Naive B cell (primary cell): ENCODE measurements around the gene MTMR3. TPM values are rescaled to one million over a fixed set of nuclear protein-coding genes. Genes with fewer than 3 reads are reported as not detected.
A peak's percentile ranks its signal among the peaks of the same experiment; 100 is the strongest.

Experiments
- ATAC-seq, 2 donors: fragments of 150-1000 bp; cut with Tn5 transposase; 2 replicates each; pipeline ENCODE4 v1.10.0; 2021; ENCODE audit warnings: low read depth in 2 of 2, mild to moderate bottlenecking in 2 of 2, moderate library complexity in 2 of 2
- DNase-seq: peaks from one replicate; pipeline ENCODE4 v3.0.0; 2022
- H3K27ac Mint-ChIP-seq, 6 donors: one replicate each; pipeline ENCODE4 v1.8.0; 2020 to 2022; ENCODE audit warnings: mild to moderate bottlenecking in 6 of 6, mixed read lengths in 6 of 6, moderate library complexity in 5 of 6, inconsistent platforms in 2 of 6
- H3K27me3 Mint-ChIP-seq, 3 donors: one replicate each; pipeline ENCODE4 v1.8.0; 2021 to 2022; ENCODE audit warnings: mixed read lengths in 3 of 3, mild to moderate bottlenecking in 1 of 3
- H3K36me3 Mint-ChIP-seq, 2 donors: one replicate each; pipeline ENCODE4 v1.8.0; 2020 to 2022; ENCODE audit warnings: mixed read lengths in 2 of 2, inconsistent platforms in 1 of 2, mild to moderate bottlenecking in 1 of 2
- H3K4me1 Mint-ChIP-seq, 3 donors: one replicate each; pipeline ENCODE4 v1.8.0; 2020 to 2022; ENCODE audit warnings: mixed read lengths in 3 of 3, inconsistent platforms in 1 of 3, mild to moderate bottlenecking in 1 of 3, moderate library complexity in 1 of 3
- H3K4me3 Mint-ChIP-seq, 8 donors: one replicate each; pipeline ENCODE4 v1.8.0; 2020 to 2022; ENCODE audit warnings: mild to moderate bottlenecking in 8 of 8, mixed read lengths in 8 of 8, moderate library complexity in 8 of 8, inconsistent platforms in 2 of 8
- H3K9me3 Mint-ChIP-seq, 7 donors: one replicate each; pipeline ENCODE4 v1.8.0; 2020 to 2022; ENCODE audit warnings: mixed read lengths in 7 of 7, mild to moderate bottlenecking in 5 of 7, inconsistent platforms in 2 of 7, moderate library complexity in 1 of 7
- polyA plus RNA-seq, 6 donors: library from polyadenylated mRNA; unstranded; fragments of 300-500 nt; fragmentation: Illumina TruSeq; gene quantifications; one replicate each; pipeline ENCODE4 v1.2.3, GENCODE V29; 2021; ENCODE audit warnings: low read depth in 6 of 6

The MTMR3 gene
- polyA plus RNA-seq, 6 donors from 2014 or later, result 7.4 to 25.4 (median 15.5) TPM

GRCh38 chr22:29989446-29989845 is 106.5 kb downstream of the MTMR3 start:
- Mint-ChIP-seq H3K27me3 (no peaks in the 10 kb centered on the region), H3K36me3 (peaks cover 11 to 24% of the 10 kb centered on the region in 2 donors), H3K4me3 (no peak overlapping the region), H3K27ac (peak overlapping the region in 1 of 6 donors; percentile 67), H3K9me3 (no peaks in the 10 kb centered on the region), H3K4me1 (peaks cover 0 to 3% (median 0%) of the 10 kb centered on the region in 3 donors)
- ATAC-seq (no peak), DNase-seq (no peak)

DNA sequence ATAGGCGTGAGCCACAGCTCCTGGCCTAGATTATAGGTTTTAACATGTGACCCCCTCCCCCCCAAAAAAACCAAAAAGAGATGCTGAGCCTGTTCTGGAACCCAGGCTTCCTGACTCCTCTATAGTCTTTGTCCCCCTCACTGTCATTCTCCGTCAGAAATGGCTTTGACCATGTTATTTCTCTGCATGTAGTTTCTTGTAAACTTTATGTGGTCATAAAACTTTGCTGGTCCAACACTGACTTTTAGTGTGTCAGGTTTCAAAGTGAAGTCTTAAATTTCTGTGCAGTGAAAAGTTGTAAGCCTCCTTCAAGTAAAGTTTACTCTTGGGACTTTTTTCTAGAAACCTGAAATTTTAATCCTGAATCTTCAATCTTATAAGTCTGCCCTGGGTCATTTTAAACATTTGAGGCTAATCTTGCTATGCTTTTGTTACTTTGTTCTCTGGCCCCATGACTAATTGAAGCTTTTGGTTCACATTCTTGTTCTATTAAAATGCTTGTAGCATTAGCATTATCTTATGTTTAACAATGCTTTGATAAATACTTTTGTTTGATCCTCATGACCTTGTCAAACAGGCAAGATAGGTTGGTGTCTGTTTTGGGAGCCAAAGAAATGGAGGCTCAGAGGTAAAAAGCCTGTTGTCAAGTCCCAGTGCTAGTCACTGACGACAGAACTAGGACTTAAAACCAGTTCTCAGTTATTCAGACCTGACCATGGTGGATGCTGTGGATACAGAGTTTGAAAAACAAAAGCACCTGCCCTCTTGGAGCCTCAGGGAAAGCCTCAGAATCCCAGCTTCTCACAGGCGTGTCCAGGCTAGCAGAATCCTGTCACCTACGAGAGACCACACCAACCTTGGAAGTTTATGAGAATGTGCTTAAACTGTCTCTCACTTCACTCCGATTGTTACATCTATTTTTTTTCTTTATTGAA is 109.6 kb downstream of the MTMR3 start:
- DNase-seq (no peak), ATAC-seq (no peak)
- H3K27me3 Mint-ChIP-seq, result no peaks in the 10 kb centered on the region
- H3K4me3 Mint-ChIP-seq, result no peak overlapping the region
- H3K27ac Mint-ChIP-seq, result peak overlapping the region in 1 of 6 donors; percentile 3
- no peaks in the 10 kb centered on the region for H3K9me3 Mint-ChIP-seq
- H3K36me3 Mint-ChIP-seq, result peaks cover 0 to 21% of the 10 kb centered on the region in 2 donors
- H3K4me1 Mint-ChIP-seq, result no peaks in the 10 kb centered on the region

DNA sequence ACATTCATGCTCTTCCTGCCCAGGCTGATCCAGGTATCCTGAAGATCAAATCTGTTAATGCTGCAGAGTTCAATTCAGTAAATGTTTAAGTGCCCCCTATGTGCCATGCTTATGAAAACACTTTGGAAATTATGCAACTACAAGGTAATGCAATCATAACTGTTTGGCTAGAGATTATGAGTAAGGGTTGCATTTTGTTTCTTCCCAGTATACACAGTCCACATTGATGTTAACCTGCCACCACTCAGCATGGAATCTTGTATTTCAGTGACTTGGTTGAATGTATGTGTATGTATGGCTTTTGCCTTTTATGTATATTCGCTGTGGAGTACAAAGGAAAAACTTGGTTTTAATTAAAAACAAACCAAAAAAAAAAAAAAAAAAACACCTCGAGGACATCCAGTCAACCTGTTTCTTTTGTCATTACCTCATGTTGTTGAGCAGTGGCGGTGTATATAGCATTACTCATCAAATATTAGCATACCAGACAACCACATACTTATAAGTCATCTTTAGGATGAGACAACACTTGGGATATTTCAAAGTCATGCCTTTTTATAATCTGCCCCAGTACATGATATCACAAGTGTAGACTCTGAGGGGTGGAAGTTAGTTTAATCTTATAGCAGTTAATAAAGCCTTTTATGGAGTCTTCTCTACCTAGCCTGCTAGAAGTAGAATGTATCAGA is 111.2 kb downstream of the MTMR3 start:
- H3K36me3 Mint-ChIP-seq, result peaks cover 0 to 25% of the 10 kb centered on the region in 2 donors
- no peaks in the 10 kb centered on the region for H3K4me1 Mint-ChIP-seq
- no peaks in the 10 kb centered on the region for H3K9me3 Mint-ChIP-seq
- no peak for DNase-seq
- no peaks in the 10 kb centered on the region for H3K27me3 Mint-ChIP-seq
- H3K4me3 Mint-ChIP-seq, result no peak overlapping the region
- no peak for ATAC-seq
- H3K27ac Mint-ChIP-seq, result no peak overlapping the region

GRCh38 chr22:29994943-29995342 is 112.0 kb downstream of the MTMR3 start:
- ATAC-seq (no peak), DNase-seq (no peak)
- H3K27me3 Mint-ChIP-seq, result no peaks in the 10 kb centered on the region
- no peaks in the 10 kb centered on the region for H3K4me1 Mint-ChIP-seq
- no peaks in the 10 kb centered on the region for H3K9me3 Mint-ChIP-seq
- peaks cover 0 to 25% of the 10 kb centered on the region in 2 donors for H3K36me3 Mint-ChIP-seq
- H3K4me3 Mint-ChIP-seq, result no peak overlapping the region
- peak overlapping the region in 3 of 6 donors; percentile 34 to 85 (median 58) for H3K27ac Mint-ChIP-seq

DNA sequence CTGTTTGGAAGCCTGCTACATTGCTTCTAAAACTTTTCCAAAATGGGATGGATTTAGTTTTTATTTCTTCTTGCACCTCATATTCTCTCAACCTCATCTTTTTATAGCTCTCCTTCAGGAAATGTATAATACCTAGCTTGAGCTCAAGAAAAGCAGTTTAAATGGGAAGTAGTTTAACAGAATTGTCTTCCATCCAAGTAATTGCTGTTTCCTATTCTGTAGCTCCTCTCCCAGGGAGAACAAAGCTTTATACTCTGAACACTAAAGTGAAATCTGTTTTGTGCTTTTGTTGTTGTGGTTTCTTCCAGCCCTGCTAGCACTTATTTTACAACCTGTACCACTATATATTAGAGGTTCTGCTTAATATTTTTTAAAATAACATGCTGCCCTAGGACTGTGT is 114.1 kb downstream of the MTMR3 start:
- Mint-ChIP-seq H3K4me3 (no peak overlapping the region), H3K27me3 (no peaks in the 10 kb centered on the region), H3K4me1 (no peaks in the 10 kb centered on the region), H3K9me3 (no peaks in the 10 kb centered on the region), H3K27ac (peak overlapping the region in 1 of 6 donors; percentile 66), H3K36me3 (peaks cover 0 to 17% of the 10 kb centered on the region in 2 donors)
- ATAC-seq (no peak), DNase-seq (no peak)

GRCh38 chr22:29997516-29997915 is 114.5 kb downstream of the MTMR3 start:
- H3K4me1 Mint-ChIP-seq, result peaks cover 0 to under 1% (median 0%) of the 10 kb centered on the region in 3 donors
- peak overlapping the region in 1 of 6 donors; percentile 31 for H3K27ac Mint-ChIP-seq
- H3K4me3 Mint-ChIP-seq, result no peak overlapping the region
- H3K9me3 Mint-ChIP-seq, result no peaks in the 10 kb centered on the region
- H3K27me3 Mint-ChIP-seq, result no peaks in the 10 kb centered on the region
- ATAC-seq (no peak), DNase-seq (no peak)
- peaks cover 0 to 15% of the 10 kb centered on the region in 2 donors for H3K36me3 Mint-ChIP-seq

DNA sequence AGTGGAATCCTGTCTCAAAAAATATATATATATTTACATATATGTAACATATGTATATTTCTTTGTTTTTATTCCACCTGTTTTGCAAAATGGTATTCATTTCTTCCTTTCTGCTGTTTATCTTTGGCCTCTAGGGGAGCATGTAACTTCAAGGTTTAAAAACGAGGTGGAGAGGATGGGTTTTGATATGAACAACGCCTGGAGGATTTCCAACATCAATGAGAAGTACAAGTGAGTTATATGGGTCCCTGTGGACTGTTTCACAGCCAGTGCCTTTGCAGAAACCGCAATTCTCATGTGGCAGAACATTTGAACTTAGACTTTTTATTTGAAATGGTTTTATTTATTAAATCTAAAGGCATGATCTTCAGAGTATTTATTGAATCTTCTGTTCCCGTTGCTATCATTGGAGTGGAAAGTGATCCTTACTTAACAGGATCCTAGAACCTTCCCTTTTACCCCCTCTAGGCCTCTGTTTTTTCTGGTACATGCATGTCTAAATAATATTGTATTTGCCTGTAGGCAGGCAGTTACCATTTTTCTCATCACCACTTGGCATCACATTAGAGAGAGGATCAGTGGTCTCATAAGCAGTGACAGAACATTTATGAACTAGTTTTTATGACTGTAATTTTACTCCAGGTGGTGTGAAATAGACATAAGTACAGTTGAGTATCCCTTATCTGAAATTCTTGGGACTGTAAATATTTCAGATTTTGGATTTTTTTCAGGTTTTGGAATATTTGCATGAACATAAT is 115.8 kb downstream of the MTMR3 start:
- H3K36me3 Mint-ChIP-seq, result peaks cover 0 to 12% of the 10 kb centered on the region in 2 donors
- H3K9me3 Mint-ChIP-seq, result no peaks in the 10 kb centered on the region
- ATAC-seq (no peak), DNase-seq (no peak)
- H3K27ac Mint-ChIP-seq, result peak overlapping the region in 1 of 6 donors; percentile 27
- no peaks in the 10 kb centered on the region for H3K27me3 Mint-ChIP-seq
- H3K4me3 Mint-ChIP-seq, result no peak overlapping the region
- H3K4me1 Mint-ChIP-seq, result peaks cover 0 to 4% (median 0%) of the 10 kb centered on the region in 3 donors

GRCh38 chr22:30000566-30000965 is 117.6 kb downstream of the MTMR3 start:
- no peak for ATAC-seq
- Mint-ChIP-seq H3K4me3 (no peak overlapping the region), H3K4me1 (peaks cover 0 to 7% (median 4%) of the 10 kb centered on the region in 3 donors), H3K36me3 (peaks cover 0 to 4% of the 10 kb centered on the region in 2 donors), H3K27ac (peak overlapping the region in 1 of 6 donors; percentile 25), H3K27me3 (no peaks in the 10 kb centered on the region), H3K9me3 (no peaks in the 10 kb centered on the region)
- no peak for DNase-seq

DNA sequence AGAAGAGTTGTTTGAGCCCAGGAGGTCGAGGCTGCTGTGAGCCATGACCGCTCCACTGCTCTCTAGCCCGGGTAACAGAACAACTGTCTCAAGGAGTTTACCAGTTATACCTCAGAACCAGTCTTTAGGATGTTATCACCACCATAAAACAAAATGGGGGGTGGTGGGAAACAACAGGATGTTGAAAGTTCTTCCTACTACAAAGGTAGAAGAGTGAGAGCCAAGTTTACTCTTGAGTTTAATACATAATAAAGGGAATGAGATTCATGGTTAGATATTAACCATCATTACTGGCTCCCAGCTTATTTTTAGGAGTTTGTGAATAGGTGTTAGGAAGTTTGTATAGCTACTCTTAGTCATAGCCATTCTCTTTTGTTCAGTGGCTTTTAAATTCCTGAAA is 118.5 kb downstream of the MTMR3 start:
- H3K4me3 Mint-ChIP-seq, result no peak overlapping the region
- no peaks in the 10 kb centered on the region for H3K27me3 Mint-ChIP-seq
- H3K4me1 Mint-ChIP-seq, result peaks cover 0 to 7% (median 4%) of the 10 kb centered on the region in 3 donors
- no peaks in the 10 kb centered on the region for H3K9me3 Mint-ChIP-seq
- DNase-seq (no peak), ATAC-seq (no peak)
- H3K36me3 Mint-ChIP-seq, result peaks cover 0 to 4% of the 10 kb centered on the region in 2 donors
- H3K27ac Mint-ChIP-seq, result peak overlapping the region in 1 of 6 donors; percentile 53

GRCh38 chr22:30002861-30003486 is 120.0 kb downstream of the MTMR3 start:
- Mint-ChIP-seq H3K4me1 (peaks cover 0 to 7% (median 4%) of the 10 kb centered on the region in 3 donors), H3K4me3 (no peak overlapping the region), H3K36me3 (peaks cover 0 to 4% of the 10 kb centered on the region in 2 donors), H3K9me3 (no peaks in the 10 kb centered on the region), H3K27me3 (no peaks in the 10 kb centered on the region), H3K27ac (peak overlapping the region in 3 of 6 donors; percentile 25 to 53 (median 37))
- DNase-seq (no peak), ATAC-seq (no peak)

DNA sequence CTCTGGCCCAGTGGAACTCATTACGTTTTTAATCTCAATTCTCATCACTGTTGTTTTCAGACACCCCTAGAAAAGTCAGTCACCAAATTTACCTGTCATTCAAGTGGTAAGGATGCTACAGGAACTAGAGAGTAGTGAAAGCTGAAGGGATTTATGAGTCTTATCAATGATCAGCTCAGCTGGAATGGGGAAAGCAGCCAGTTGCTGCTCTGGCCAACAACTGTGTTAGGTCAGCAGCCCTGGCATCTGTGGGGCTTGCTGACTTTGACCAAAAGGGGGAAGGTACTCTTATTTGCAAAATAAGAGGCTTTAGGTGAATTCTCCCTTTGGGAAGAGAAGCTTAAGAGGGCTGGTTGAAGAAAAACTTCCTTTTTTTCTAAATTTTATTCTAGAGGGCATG is 121.1 kb downstream of the MTMR3 start:
- DNase-seq, result no peak
- ATAC-seq, result no peak
- no peaks in the 10 kb centered on the region for H3K27me3 Mint-ChIP-seq
- H3K9me3 Mint-ChIP-seq, result no peaks in the 10 kb centered on the region
- no peak overlapping the region for H3K4me3 Mint-ChIP-seq
- H3K36me3 Mint-ChIP-seq, result peaks cover 3 to 6% of the 10 kb centered on the region in 2 donors
- H3K4me1 Mint-ChIP-seq, result peaks cover 0 to 7% (median 4%) of the 10 kb centered on the region in 3 donors
- peak overlapping the region in 2 of 6 donors; percentile 39 to 44 for H3K27ac Mint-ChIP-seq

DNA sequence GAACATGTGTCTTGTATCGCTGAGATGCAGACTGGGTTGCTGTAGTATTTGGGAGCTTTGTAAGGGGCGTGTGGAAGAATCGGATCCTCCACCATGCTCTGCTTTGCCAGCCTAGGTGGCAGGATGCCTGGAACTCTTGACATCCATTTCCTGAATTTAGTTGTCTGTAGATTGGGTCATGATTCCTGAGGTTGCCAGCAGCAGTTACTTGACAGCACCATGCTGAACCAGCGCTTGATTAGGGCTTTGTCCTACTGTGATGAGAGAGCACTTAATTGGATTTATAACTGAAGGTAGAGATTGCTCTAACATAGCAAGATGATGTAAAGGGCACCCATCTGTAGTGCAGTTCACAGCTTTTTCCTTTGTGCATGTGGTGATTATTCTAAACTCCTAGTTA is 121.7 kb downstream of the MTMR3 start:
- no peak for ATAC-seq
- Mint-ChIP-seq H3K27ac (no peak overlapping the region), H3K4me3 (no peak overlapping the region), H3K36me3 (peaks cover 6 to 7% of the 10 kb centered on the region in 2 donors), H3K9me3 (no peaks in the 10 kb centered on the region), H3K27me3 (no peaks in the 10 kb centered on the region), H3K4me1 (peaks cover 0 to 7% (median 4%) of the 10 kb centered on the region in 3 donors)
- DNase-seq, result no peak
